ENCODE data around the gene MMAB. TPM values are rescaled to one million over a fixed set of nuclear protein-coding genes. Genes with fewer than 3 reads are reported as not detected.
"Not testable (repeated sequence)": the region's sequence is repeated elsewhere in the genome, so short reads cannot be mapped to it uniquely, and the experiment has no call there.

MMAB gene
- total RNA-seq, 2 donors from 2014 or later = 31.0 to 51.3 TPM

- intact Hi-C loops (cut with DNase I, micrococcal nuclease) = no loop called here
- ATAC-seq (no peak), DNase-seq (no peak)
Observed at GRCh38 chr12:109605599-109606228, 32.4 kb upstream of the MMAB start.

DNA sequence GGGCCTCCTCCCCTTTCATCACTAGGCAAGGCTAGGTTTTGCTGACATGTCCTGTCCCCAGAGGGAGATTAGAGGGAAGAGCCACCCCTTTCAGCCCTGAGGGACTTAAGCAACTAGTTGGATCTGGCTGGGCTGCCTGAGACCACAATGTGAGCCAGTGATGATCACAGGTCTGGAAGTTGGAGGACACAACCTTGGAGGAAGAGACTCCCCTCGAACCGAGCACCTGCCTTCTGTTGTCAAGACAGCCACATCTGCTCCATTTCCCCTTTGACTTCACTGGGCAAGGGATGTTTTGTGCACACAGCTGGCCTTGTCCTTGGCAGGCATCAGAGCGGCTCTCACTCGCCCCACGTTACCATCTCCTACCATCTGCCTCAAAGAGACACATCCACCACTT, 31.7 kb upstream of the MMAB start:
- no peak for DNase-seq
- intact Hi-C loops (cut with DNase I, micrococcal nuclease) = no loop called here
- no peak for ATAC-seq

DNA sequence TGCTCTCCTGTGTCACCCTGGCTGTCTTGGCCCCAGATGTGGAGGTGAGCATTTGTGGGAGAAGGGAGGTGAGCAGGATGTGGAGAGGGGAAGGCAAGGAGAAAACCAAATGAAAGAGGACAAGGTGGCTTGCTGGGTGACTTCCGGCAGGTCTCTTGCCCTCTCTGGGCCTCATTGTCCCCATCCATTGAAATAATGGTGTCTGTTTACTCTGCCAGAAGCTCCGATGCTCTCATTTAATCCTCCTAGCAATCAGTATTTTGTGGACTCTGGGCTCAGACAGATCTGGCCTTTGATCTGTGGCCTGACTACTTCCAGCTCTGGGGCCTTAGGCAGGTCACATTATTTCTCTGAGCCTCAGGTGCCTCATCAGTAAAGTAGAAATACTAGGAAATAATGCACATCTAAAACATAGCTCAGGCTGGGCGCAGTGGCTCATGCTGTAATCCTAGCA, 30.9 kb upstream of the MMAB start:
- intact Hi-C loops (cut with DNase I, micrococcal nuclease) = no loop called here
- ATAC-seq (no peak), DNase-seq (no peak)

DNA sequence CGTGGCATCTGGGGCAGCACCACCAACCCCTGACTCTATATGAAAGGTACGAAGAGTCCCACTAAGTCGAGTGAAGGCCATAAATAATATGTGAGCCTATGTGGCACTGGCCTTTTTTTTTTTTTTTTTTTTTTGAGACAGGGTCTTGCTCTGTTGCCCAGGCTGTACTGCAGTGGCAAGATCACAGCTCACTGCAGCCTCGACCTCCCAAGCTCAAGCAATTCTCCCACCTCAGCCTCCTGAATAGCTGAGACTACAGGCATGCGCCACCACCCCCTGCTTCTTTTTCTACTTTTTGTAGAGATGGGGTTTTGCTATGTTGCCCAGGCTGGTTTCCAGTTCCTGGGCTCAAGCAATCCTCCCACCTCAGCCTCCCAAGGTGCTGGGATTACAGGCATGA, 28.8 kb upstream of the MMAB start:
- DNase-seq; intact Hi-C loops (cut with DNase I, micrococcal nuclease); ATAC-seq: not testable (repeated sequence)

DNA sequence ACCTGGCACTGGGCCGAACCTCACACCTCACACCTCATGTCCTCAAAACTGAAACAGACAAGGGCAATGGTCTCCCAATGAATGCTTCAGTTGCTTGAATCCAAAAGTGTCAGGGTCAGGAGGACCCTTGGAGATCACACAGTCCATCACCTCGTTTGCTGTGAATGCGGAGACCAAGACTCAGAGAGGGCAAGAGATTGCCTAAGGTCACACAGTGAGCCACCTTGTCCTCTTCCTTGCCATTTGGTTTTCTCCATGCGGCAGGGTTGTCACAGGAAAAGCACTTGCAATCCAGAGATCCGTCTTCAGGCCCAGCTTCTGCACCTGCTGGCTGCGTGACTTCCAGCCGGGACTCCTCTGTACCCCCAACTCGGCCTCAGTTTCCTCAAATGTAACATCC, 28.3 kb upstream of the MMAB start:
- ATAC-seq = no peak
- DNase-seq = no peak
- intact Hi-C loops (cut with DNase I, micrococcal nuclease) = no loop called here

DNA sequence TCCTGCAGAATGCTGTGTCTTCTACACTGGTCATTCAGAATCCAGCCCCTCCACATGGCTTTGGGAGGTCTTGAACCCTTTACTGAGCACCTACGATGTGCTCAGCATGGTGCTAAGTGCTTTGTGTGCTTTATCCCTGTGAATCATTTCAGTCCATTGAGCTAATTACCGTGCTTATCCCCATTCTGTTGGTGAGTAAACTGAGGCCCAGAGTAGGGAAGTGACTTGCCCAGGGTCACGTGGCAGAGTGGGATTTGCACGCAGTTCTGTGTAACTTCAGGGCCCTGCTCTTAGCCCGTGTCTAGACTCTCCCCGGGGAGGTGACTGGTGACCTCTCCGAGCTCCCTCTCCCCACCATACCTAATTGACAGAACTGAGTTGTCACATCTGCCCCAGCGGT, 27.7 kb upstream of the MMAB start:
- no peak for DNase-seq
- no peak for ATAC-seq
- intact Hi-C loops (cut with DNase I, micrococcal nuclease) = no loop called here

DNA sequence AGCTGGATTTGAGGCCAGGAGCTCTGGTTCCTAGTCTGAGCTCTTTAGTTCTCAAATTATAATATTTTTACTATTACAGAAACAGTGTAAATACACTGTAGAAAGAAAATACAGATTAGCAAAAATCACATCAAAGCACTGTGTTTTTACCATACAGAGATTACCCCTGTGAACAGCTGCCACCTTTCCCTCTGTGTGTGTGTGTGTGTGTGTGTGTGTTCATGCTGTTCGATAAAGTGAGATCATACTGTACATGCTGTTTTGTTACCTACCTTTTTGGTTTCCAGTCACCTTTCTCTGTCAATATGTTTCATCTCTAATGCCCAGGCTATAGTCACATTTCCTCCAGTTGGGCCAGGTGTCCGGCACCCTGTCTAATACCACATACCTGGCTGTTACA, 27.2 kb upstream of the MMAB start:
- intact Hi-C loops (cut with DNase I, micrococcal nuclease) = no loop called here
- ATAC-seq (no peak), DNase-seq (no peak)

DNA sequence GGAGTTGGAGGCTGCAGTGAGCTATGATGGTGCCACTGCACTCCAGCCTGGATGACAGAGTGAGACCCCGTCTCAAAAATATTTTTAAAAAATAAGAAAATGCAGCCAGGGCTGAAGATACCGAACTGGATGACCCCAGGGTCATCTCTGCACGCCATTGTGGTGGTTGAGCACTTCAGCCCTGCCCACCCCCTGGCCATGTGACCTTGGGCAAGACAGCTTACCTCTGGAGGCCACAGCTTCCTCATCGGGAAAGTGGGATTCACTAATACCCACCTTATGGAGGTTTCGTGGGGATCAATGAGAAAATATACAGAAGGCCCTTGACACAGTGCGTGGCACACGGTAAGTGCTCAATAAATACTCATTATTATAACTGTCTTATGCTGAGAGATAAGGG, 25.8 kb upstream of the MMAB start:
- intact Hi-C loops (cut with DNase I, micrococcal nuclease) = loop anchor here in 1 of 2 donors (5.0 kb wide), 1 partner anchor 173 kb away; no protein-coding TSS in a partner anchor
- ATAC-seq (no peak), DNase-seq (no peak)

GRCh38 chr12:109598428-109598854, 25.1 kb upstream of the MMAB start:
- no peak for DNase-seq
- ATAC-seq = no peak
- intact Hi-C loops (cut with DNase I, micrococcal nuclease) = loop anchor here in 1 of 2 donors (5.0 kb wide), 1 partner anchor 174 kb away; no protein-coding TSS in a partner anchor

GRCh38 chr12:109597795-109598427, 24.6 kb upstream of the MMAB start:
- DNase-seq (peak; percentile 81 to 84), ATAC-seq (peak; percentile 96)
- intact Hi-C loops (cut with DNase I, micrococcal nuclease) = loop anchor here (2.0 to 5.0 kb wide), 2 partner anchors 174 to 179 kb away; no protein-coding TSS in a partner anchor

DNA sequence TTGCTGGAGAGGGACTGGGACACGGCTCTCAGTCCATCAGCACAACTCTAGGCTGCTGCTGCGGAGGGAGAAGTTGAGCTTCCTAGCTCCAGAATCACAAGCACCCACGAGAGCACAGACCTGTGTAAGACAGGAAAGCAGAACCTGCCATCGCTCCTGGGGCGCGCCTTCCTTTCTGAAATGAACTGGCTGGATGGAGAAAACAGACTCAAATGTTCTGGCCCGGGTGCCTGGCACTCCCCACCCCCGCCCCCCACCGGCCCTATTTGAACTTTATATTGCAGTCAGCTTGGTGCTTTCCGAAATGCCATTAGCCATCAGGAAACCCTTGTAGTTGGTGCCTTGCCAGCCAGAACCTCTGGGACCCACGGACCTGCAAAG, 24.1 kb upstream of the MMAB start:
- ATAC-seq (peak; percentile 9), DNase-seq (no peak)
- intact Hi-C loops (cut with DNase I, micrococcal nuclease) = loop anchor here (2.0 to 5.0 kb wide), 2 partner anchors 175 to 179 kb away; no protein-coding TSS in a partner anchor

DNA sequence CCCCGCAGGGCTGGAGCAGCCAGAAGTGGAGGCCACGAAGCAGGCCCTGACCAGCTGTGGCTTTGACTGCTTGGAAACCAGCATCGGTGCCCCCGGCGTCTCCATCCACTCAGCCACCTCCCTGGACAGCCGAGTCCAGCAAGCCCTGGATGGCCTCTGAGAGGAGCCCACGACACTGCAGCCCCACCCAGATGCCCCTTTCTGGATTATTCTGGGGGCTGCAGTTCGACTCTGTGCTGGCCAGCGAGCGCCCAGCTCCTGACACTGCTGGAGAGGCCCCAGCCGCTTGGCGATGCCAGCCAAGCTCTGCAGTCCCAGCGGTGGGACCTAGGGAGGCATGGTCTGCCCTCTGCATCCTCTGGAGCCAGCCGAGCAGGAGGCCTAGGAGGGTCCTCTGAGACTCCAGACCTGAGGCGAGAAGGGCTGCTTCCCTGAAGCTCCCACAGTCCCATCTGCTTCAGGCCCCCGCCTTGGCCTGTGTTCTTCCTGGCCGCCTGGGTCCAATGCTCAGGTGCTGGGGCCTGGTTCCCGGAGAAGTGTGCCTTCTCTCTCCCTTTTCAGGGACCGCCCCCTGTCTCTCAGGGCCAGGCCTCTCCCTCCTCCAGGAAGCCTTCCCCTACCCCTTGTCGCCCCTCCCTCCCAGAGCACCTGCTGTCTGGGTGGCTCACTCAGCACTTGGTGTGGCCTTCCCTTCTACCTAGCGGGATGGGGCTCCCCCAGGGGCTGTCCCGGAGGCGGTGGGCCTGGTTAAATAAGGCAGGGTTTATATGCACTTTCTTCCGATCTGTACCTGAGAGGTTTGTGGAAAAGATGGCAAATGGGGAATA, 23.3 kb upstream of the MMAB start:
- intact Hi-C loops (cut with DNase I, micrococcal nuclease) = loop anchor here (2.0 to 5.0 kb wide), 2 partner anchors 176 to 180 kb away; no protein-coding TSS in a partner anchor
- DNase-seq (no peak), ATAC-seq (no peak)

- no peak for DNase-seq
- intact Hi-C loops (cut with DNase I, micrococcal nuclease) = loop anchor here in 1 of 2 donors (5.0 kb wide), 1 partner anchor 177 kb away; no protein-coding TSS in a partner anchor
- no peak for ATAC-seq
Observed at GRCh38 chr12:109595321-109595902, 22.1 kb upstream of the MMAB start.

GRCh38 chr12:109594556-109595317, 21.4 kb upstream of the MMAB start:
- intact Hi-C loops (cut with DNase I, micrococcal nuclease) = loop anchor here in 1 of 2 donors (5.0 kb wide), 1 partner anchor 178 kb away; no protein-coding TSS in a partner anchor
- DNase-seq (no peak), ATAC-seq (no peak)

- intact Hi-C loops (cut with DNase I, micrococcal nuclease) = no loop called here
- ATAC-seq (no peak), DNase-seq (no peak)
Observed at GRCh38 chr12:109592905-109593272, 19.6 kb upstream of the MMAB start.

- DNase-seq (no peak), ATAC-seq (no peak)
- intact Hi-C loops (cut with DNase I, micrococcal nuclease) = no loop called here
Observed at GRCh38 chr12:109592195-109592904, 19.0 kb upstream of the MMAB start.

DNA sequence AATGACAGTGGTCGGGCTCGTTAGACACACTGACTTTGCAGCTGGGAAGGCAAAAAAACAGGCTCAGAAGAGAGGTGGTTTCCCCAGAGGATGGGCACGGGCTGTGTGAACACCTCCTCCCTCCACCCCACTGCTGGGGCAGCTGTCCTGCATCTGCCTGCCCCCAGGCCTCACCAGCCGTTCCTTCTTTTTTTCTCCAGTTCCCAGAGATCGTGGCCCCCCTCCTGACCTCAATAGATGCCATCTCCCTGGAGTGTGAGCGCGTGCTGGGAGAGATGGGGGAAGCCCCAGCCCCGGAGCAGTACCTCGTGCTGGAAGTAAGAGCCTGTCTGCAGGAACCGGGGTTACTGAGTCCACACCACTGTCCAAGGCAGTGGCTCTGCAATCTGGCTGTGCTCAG, 17.7 kb upstream of the MMAB start:
- intact Hi-C loops (cut with DNase I, micrococcal nuclease) = no loop called here
- ATAC-seq (no peak), DNase-seq (no peak)

DNA sequence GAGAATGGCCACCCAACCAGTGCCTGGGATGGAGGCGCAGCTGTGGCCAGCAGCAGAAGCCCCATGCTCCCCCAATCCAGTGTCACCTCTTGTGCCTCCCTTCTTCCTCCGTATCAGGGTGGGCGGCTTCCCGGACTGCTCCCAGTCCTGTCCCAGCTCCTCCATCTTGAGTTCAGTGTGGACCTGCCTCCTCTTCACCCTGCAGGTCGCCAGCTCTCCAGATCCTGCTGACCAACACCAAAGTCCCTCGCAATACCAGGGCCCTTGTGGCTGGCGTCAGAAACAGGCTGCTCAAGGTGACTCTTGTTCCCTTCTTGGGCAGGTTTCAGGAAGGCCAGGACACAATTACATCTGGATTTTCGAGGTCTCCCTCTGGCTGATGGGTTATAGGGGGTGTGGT, 17.3 kb upstream of the MMAB start:
- no peak for ATAC-seq
- no peak for DNase-seq
- intact Hi-C loops (cut with DNase I, micrococcal nuclease) = no loop called here

Measured in left colon (tissue), 2 donors.